ENCODE data around the gene RLBP1.

The RLBP1 gene

GRCh38 chr15:89184357-89184756, 37.0 kb downstream of the RLBP1 start:
- in situ Hi-C loops (cut with MboI; ENCODE audit: low sequenced_read_pairs, unreplicated experiment), result loop anchor here (10.0 kb wide), 1 partner anchor 280 kb away; no protein-coding TSS in a partner anchor
- no peak for TF ChIP-seq CTCF (IDR thresholded peaks at IDR 0.05; ENCODE audit: borderline replicate concordance, control extremely low read depth, extremely low read depth, insufficient read depth, missing control alignments)
- no peak for DNase-seq (ENCODE audit: low spot score)

GRCh38 chr15:89179966-89180875, 41.2 kb downstream of the RLBP1 start:
- no peak for TF ChIP-seq CTCF (IDR thresholded peaks at IDR 0.05; ENCODE audit: borderline replicate concordance, control extremely low read depth, extremely low read depth, insufficient read depth, missing control alignments)
- peak; percentile 41 for DNase-seq (ENCODE audit: low spot score)
- in situ Hi-C loops (cut with MboI; ENCODE audit: low sequenced_read_pairs, unreplicated experiment), result loop anchor here (10.0 kb wide), 1 partner anchor 275 kb away; no protein-coding TSS in a partner anchor

- TF ChIP-seq CTCF (IDR thresholded peaks at IDR 0.05; ENCODE audit: borderline replicate concordance, control extremely low read depth, extremely low read depth, insufficient read depth, missing control alignments), result no peak
- no peak for DNase-seq (ENCODE audit: low spot score)
- in situ Hi-C loops (cut with MboI; ENCODE audit: low sequenced_read_pairs, unreplicated experiment), result no loop called here
These were observed 42.9 kb downstream of the RLBP1 start for GRCh38 chr15:89178307-89178977.

GRCh38 chr15:89177633-89178306, 43.6 kb downstream of the RLBP1 start:
- peak; percentile 89 for TF ChIP-seq CTCF (IDR thresholded peaks at IDR 0.05; ENCODE audit: borderline replicate concordance, control extremely low read depth, extremely low read depth, insufficient read depth, missing control alignments)
- in situ Hi-C loops (cut with MboI; ENCODE audit: low sequenced_read_pairs, unreplicated experiment), result no loop called here
- peak; percentile 63 for DNase-seq (ENCODE audit: low spot score)

- DNase-seq (ENCODE audit: low spot score), result no peak
- in situ Hi-C loops (cut with MboI; ENCODE audit: low sequenced_read_pairs, unreplicated experiment), result no loop called here
- no peak for TF ChIP-seq CTCF (IDR thresholded peaks at IDR 0.05; ENCODE audit: borderline replicate concordance, control extremely low read depth, extremely low read depth, insufficient read depth, missing control alignments)
These were observed 44.3 kb downstream of the RLBP1 start for GRCh38 chr15:89177116-89177515.

GRCh38 chr15:89175617-89176191, 45.7 kb downstream of the RLBP1 start:
- DNase-seq (ENCODE audit: low spot score), result no peak
- TF ChIP-seq CTCF (IDR thresholded peaks at IDR 0.05; ENCODE audit: borderline replicate concordance, control extremely low read depth, extremely low read depth, insufficient read depth, missing control alignments), result no peak
- in situ Hi-C loops (cut with MboI; ENCODE audit: low sequenced_read_pairs, unreplicated experiment), result no loop called here

All from GM13976 (cell line).